ENCODE measurements around the gene SFTPB.
"Not testable (repeated sequence)": the region's sequence is repeated elsewhere in the genome, so short reads cannot be mapped to it uniquely, and the experiment has no call there.

SFTPB gene

GRCh38 chr2:85656468-85656867, 11.5 kb downstream of the SFTPB start:
- DNase-seq (ENCODE audit: low read depth): no peak

DNA sequence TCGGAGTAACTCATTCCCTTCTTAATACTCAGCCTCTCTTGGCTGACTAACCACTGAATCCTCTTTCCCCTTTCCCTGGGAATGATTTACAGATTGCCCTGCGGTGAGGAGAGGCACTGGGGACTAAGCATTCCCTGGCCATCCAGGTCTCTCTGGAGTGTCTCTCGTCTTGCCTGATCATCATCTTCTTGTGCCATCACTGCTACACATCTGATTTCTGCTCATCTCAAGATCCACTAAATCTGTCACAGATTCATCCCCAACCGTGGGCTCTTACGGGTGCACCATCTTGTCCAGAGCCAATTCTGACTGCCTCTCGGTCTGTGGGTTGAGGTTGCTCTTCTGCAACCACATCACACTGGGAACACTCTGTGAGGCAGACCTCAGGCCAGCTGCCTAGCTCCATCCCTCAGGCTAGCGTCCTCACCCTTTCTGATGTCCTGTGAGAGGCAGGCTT, 12.0 kb downstream of the SFTPB start:
- no peak for DNase-seq (ENCODE audit: low read depth)

DNA sequence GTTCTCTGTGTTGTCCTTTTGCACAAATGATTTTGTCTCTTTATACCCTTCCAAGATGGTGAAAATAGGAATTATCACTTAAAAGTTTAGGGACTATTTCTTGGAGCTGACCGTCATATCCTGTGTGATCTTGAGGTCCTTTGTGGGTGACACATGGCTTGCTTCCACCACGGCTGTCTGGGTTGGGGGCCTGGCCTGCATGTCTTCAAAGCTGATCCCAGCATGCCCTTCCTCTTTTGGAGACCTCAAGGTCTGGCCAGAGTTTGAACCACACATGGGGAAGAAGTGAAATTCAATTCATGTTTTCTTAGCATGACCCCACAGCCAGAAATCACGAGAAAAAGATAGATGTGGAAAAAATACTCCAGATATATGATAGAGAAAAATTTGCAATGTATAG, 14.0 kb downstream of the SFTPB start:
- no peak for DNase-seq (ENCODE audit: low read depth)

DNA sequence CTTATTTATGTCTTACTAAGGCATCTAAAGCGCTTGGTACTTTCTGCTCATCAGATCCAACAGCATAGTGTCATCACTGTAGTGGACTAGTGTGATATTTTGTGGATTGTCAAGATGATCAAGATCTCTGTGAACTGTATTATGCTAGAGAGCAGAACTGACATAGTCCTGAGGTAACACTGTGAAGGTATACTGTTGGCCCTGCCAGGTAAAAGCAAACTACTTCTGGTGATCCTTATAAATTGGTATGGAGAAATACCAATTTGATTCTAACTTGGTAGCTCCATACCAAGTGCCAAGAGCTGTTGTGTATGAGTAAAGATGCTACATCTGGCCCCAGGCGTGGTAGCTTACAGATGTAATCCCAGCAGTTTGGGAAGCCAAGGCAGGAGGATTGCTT, 15.9 kb downstream of the SFTPB start:
- no peak for DNase-seq (ENCODE audit: low read depth)

GRCh38 chr2:85651097-85651496, 16.9 kb downstream of the SFTPB start:
- no peak for DNase-seq (ENCODE audit: low read depth)

DNA sequence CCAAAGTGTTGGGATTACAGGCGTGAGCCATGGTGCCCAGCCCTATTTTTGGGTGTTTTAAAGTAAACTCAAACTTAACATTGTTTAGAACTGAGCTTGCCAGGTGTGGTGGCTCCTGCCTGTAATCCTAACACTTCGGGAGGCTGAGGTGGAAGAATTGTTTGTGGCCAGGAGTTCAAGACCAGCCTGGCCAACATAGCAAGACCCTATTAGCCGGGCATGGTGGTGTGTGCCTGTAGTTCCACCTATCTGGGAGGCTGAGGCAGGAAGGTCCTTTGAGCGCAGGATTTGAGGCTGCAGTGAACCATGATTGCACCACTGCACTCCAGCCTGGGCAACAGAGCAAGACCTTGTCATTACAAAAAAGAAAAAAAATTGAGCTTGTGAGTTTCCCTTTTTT, 17.5 kb downstream of the SFTPB start:
- DNase-seq (ENCODE audit: low read depth): no peak

GRCh38 chr2:85649201-85650190, 18.5 kb downstream of the SFTPB start:
- DNase-seq (ENCODE audit: low read depth): no peak

DNA sequence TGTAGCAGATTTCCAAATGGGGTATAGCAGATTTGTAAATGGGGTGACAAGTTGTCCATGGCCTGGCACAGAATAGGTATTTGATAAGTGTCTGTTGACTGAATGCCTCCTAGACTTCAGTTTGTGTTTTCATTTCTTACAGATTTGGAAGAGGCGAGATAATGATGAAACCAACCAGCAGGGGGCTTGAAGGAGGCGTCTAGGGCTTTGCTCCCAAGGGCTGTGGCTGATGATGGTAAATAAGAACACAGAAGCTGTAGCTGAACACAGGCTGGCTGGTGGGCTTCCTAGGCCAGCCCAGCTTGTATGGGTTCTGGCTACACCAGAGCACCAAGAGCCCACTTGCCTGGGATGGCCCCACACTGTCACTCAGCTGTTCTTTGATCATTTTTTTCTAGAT, 19.4 kb downstream of the SFTPB start:
- no peak for DNase-seq (ENCODE audit: low read depth)

GRCh38 chr2:85647823-85648526, 20.0 kb downstream of the SFTPB start:
- DNase-seq (ENCODE audit: low read depth): no peak

DNA sequence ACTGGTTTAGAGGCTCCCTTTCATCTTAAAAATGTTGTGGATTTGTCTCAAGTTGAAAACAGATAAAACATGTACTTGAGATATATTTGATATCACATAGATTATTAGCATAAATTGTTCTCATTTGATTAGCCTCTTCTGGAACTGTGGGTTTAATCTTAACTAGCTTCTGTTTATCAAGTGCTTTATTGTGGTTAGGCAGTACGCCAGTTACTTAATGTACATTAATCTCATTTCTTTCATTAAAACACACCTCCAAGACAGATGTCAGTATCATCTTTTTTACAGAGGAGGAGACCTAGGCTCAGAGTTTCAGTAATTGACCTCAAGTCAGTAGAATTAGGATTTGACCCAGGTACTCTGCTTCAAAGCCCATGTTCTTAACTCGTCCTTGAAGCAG, 21.8 kb downstream of the SFTPB start:
- no peak for DNase-seq (ENCODE audit: low read depth)

DNA sequence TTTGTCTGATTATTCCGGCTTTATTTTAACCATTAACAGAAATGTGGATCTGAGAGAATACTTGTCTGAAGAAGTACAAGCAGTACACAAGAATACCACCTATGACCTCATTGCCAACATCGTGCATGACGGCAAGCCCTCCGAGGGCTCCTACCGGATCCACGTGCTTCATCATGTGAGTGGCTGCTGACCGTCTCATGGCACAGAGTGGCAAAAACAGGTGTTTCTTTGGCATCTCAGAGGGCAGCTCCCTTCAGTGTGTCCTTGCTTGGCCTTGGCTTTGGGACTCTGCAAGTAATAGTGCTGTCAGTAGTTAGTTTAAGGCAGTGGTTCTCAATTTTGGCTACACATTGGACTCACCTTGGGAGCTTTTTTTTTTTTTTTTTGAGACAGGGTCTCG, 23.1 kb downstream of the SFTPB start:
- no peak for DNase-seq (ENCODE audit: low read depth)

DNA sequence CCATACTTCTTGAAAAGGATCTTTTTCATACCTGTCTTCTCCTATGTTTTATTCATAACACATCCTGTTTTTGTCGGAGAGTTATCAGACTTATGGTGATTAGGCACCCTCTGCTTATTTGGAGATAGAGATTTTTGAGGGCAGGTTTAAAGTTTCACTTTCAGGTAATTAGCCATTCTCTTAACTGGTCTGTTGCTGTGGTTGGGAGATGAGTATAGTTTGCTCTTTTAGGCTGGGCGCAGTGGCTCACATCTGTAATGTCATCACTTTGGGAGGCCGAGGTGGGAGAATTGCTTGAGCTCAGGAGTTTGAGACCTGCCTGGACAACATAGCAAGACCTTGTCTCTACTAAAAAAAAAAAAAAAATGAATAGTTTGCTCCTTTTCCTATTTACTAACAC, 25.3 kb downstream of the SFTPB start:
- DNase-seq (ENCODE audit: low read depth): no peak

- no peak for DNase-seq (ENCODE audit: low read depth)
These were observed 32.4 kb downstream of the SFTPB start for GRCh38 chr2:85635636-85636035.

DNA sequence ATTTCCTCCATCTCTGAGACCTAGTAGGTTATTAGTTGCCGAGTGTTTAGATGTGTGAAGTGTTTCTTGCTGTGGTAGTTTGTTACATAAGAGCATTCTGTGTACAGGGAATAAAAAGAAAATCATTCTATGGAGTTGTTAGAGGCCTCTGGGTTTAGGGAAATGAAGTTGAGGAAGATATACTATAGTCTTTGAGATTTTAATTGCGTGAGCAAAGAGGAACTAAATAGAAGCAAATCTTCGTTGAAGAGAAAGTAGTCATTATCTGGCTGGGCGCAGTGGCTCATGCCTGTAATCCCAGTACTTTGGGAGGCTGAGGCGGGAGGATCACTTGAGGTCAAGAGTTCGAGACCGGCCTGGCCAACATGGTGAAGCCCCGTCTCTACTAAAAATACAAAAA, 33.0 kb downstream of the SFTPB start:
- DNase-seq (ENCODE audit: low read depth): no peak

DNA sequence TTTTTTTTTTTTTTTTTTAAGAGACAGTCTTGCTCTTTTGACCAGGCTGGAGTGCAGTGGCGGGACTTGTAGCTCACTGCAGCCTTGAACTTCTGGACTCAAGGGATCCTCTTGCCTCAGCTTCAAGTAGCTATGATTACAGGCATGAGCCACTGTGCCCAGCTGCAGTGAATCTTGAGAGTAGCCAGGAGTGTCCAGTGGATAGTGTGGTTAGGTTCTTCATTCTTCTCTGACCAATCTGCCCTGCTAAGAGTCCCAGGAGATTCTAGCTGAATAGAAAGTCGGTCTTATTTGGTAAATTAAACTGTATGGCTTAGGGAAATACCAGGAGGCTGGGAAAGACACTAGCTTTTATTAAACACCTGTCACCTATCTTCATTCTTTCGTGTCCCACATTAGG, 36.7 kb downstream of the SFTPB start:
- DNase-seq (ENCODE audit: low read depth): no peak

DNA sequence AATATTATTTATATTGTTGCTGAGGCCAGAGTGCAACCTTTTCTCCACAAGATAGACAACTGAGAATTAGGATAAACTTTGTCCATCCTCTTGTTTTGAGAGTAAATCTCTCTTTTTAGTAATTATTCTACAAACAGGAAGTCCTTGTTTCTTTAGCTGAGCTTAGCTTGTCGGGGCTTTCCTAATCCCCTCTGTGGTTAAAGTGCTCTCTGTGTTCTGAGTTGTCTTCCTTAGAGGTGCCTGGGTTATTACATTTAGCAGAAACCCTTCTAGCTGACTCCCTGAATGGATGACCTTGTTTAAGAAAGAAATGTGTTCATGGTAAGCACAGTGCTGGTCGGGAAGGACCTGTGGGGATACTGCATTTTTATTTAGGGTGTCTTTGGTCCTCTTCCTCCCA, 39.3 kb downstream of the SFTPB start:
- DNase-seq (ENCODE audit: low read depth): no peak

DNA sequence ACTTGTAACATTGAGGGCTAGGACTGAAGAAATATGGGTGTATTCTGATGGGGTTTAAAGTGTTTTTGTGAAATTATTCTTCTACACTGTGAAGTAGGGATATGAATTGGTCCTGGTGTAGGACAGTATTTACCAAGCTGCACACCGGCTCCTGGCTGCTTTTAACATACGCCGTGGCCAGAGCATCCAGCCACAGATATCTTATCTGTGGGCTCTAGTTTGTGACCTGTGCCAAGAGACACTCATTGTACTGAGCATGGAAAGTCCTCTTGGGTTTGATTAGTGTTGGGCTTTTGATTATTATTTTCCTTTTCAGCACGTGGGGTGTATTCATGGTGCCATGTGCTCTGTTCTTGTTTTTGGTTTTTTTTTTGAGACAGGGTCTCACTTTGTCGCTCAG, 44.0 kb downstream of the SFTPB start:
- no peak for DNase-seq (ENCODE audit: low read depth)

- no peak for DNase-seq (ENCODE audit: low read depth)
These were observed 46.7 kb downstream of the SFTPB start for GRCh38 chr2:85621338-85621737.

DNA sequence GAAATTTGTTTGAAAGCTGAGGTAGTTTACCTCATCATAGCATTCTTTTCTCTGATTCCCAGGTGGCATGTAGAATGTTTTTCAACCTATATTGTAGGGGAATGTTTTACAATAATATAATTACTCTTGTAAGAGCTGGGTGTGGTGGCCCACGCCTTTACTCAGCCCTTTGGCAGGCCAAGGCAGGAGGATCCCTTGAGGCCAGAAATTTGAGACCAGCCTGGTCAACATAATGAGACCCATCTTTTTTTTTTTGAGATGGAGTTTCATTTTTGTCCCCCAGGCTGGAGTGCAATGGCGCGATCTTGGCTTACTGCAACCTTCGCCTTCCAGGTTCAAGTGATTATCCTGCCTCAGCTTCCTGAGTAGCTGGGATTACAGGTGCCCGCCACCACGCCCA, 48.4 kb downstream of the SFTPB start:
- no peak for DNase-seq (ENCODE audit: low read depth)

- DNase-seq (ENCODE audit: low read depth): not testable (repeated sequence)
These were observed 50.3 kb downstream of the SFTPB start for GRCh38 chr2:85617723-85618122.

GRCh38 chr2:85615413-85615728, 52.6 kb downstream of the SFTPB start:
- DNase-seq (ENCODE audit: low read depth): no peak

- not testable (repeated sequence) for DNase-seq (ENCODE audit: low read depth)
These were observed 53.2 kb downstream of the SFTPB start for GRCh38 chr2:85614757-85615156.

DNA sequence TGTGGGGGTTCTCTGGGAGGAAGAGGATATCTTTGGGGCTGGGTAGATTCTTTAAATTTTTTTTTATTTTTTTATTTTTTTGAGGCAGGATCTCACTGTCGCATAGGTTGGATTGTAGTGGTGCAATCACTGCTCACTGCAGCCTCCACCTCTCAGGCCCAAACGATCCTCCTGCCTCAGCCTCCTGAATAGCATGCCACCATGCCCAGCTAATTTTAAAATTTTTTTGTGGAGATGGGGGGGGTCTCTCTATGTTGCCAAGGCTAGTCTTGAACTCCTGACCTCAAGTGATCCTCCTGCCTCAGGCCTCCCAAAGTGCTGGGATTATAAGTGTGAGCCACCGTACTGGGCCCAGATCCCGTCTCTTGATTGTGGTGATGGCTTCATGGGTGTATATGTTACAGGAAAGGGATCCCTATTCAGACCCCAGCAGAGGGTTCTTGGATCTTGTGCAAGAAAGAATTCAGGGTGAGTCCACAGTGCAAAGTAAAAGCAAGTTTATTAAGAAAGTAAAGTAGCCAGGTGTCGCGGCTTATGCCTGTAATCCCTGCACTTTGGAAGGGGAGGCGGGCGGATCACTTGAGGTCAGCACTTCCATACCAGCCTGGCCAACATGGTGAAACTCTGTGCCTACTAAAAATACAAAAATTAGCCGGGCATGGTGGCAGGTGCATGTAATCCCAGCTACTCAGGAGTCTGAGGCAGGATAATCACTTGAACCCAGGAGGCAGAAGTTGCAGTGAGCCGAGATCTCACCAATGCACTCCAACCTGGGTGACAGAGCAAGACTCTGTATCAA, 54.1 kb downstream of the SFTPB start:
- DNase-seq (ENCODE audit: low read depth): no peak
